WERI-Rb-1 (cell line): ENCODE results near the gene PRSS50.

Experiments used
- DNase-seq: peaks from one replicate; pipeline ENCODE4 v3.0.0-alpha.2; 2020
- H3K27ac ChIP-seq: fragments of 250-450 bp; sonication (Bioruptor Pico); 2 replicates; pipeline ENCODE4 v1.5.1; 2020; ENCODE audit warnings: mild to moderate bottlenecking, moderate library complexity
- H3K27me3 ChIP-seq: fragments of 250-450 bp; sonication (Bioruptor Pico); 2 replicates; pipeline ENCODE4 v1.5.1; 2021; ENCODE audit warnings: mild to moderate bottlenecking, low read depth, moderate library complexity; ENCODE audit not compliant: insufficient read depth, severe bottlenecking
- H3K36me3 ChIP-seq: fragments of 250-450 bp; sonication (Bioruptor Pico); 2 replicates; pipeline ENCODE4 v1.5.1; 2020; ENCODE audit warnings: mild to moderate bottlenecking, moderate library complexity
- H3K4me3 ChIP-seq: 2 replicates; pipeline ENCODE4 v1.5.1; 2011; ENCODE audit warnings: low read depth, mild to moderate bottlenecking, control low read depth, low read length
- H3K9me3 ChIP-seq: fragments of 250-450 bp; sonication (Bioruptor Pico); 2 replicates; pipeline ENCODE4 v1.5.1; 2021; ENCODE audit warnings: mild to moderate bottlenecking, moderate library complexity; ENCODE audit not compliant: severe bottlenecking
- CTCF ChIP-seq: IDR thresholded peaks from 2 replicates; pipeline ENCODE4 v1.5.1; 2011; ENCODE audit warnings: low read depth, mild to moderate bottlenecking, control low read depth, inconsistent platforms, low read length

The PRSS50 gene

GRCh38 chr3:46681387-46681786 lies 36.3 kb downstream of the PRSS50 start:
- TF ChIP-seq CTCF: no peak
- Histone ChIP-seq H3K27ac (no peak overlapping the region), H3K36me3 (no peaks in the 10 kb centered on the region), H3K9me3 (no peaks in the 10 kb centered on the region), H3K4me3 (no peak overlapping the region), H3K27me3 (no peaks in the 10 kb centered on the region)
- DNase-seq: peak; percentile 61

DNA sequence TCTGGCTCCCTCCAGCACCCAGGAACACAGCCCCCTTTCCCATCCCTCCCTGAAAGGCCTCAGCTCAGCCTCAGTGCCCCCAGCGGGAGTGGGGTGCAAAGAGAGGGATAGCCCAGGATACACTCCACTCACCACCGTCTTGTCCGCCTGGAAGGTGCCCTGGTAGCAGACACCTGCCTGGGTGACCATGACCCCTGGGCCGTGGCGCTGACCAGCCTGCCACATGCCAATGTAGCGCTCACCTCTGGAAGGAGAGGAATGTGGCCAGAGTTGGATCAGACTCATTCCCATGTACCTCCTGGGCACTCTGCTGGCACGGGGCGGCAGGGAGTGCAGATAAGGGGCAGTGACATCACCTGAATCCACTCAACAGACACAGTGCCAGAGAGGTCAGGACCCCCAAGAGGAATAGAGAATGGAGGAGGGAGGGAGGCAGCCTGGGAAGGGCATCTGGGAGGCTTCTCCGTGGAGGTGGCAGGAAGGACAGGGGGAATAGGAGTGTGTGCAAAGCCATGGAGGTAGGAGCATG lies 37.3 kb downstream of the PRSS50 start:
- H3K27me3 ChIP-seq: no peaks in the 10 kb centered on the region
- no peaks in the 10 kb centered on the region for H3K9me3 ChIP-seq
- TF ChIP-seq CTCF: no peak
- DNase-seq: no peak
- no peaks in the 10 kb centered on the region for H3K36me3 ChIP-seq
- H3K27ac ChIP-seq: no peak overlapping the region
- H3K4me3 ChIP-seq: no peak overlapping the region

DNA sequence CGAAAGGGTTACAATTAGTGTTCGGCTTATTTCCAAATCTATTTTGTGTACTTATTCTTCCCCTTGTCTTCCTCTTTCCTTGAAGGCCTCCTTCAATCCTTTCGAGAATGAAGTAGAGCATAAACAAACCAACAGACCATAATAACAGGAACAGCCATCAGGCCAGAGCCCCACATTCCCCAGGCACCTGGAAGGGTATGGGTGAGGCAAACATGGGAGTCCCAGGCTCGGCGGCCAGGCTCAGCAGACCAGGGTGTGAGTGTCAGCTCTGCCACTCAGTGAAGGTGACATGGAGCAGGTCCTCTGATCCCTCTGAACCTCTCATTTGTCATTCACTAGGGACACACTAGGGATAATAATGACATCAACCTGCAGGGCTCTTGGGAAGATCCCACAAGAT lies 38.0 kb downstream of the PRSS50 start:
- DNase-seq: peak; percentile 59
- Histone ChIP-seq H3K36me3 (no peaks in the 10 kb centered on the region), H3K9me3 (no peaks in the 10 kb centered on the region), H3K27ac (no peak overlapping the region), H3K27me3 (no peaks in the 10 kb centered on the region), H3K4me3 (no peak overlapping the region)
- no peak for TF ChIP-seq CTCF

DNA sequence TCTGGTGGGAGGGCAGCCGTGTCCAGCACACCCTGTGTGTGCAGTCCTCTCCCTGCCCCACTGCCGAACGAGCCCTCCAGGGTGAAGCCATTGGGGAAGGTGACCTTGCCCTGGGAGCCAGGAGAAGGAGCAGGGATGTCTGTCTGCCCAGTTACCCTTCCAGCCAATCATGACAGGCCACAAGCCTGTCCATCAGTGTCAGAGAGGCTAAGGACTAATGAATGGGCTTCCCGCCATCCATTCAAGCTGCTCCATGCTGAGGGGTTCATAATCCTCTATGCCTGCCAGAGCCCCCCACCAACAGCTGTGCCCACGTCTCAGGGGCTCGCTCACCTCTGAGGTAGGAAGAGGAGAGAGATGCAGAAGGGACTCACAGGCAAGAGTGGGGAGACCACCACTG lies 39.4 kb downstream of the PRSS50 start:
- no peak overlapping the region for H3K27ac ChIP-seq
- TF ChIP-seq CTCF: no peak
- no peaks in the 10 kb centered on the region for H3K9me3 ChIP-seq
- no peak overlapping the region for H3K4me3 ChIP-seq
- no peak for DNase-seq
- no peaks in the 10 kb centered on the region for H3K36me3 ChIP-seq
- no peaks in the 10 kb centered on the region for H3K27me3 ChIP-seq

DNA sequence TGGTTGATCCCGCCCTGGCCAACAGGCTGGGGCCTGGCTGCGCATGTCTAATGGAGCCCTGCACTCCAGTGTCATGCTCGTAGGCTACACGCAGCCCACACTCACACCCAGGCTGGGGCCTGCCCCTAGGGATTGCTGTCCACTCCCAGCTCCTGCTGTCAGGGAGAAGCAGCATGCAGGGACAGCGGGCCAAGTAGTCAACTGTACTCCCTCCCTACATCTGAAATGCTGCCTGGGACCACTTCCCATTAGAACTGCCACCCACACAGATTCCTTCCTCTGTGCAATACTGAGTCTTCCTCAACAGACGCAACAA lies 40.3 kb downstream of the PRSS50 start:
- DNase-seq: no peak
- Histone ChIP-seq H3K27ac (no peak overlapping the region), H3K27me3 (no peaks in the 10 kb centered on the region), H3K36me3 (no peaks in the 10 kb centered on the region), H3K9me3 (no peaks in the 10 kb centered on the region), H3K4me3 (no peak overlapping the region)
- TF ChIP-seq CTCF: no peak

GRCh38 chr3:46676601-46677410 lies 40.9 kb downstream of the PRSS50 start:
- Histone ChIP-seq H3K27ac (no peak overlapping the region), H3K4me3 (no peak overlapping the region), H3K36me3 (no peaks in the 10 kb centered on the region), H3K9me3 (no peaks in the 10 kb centered on the region), H3K27me3 (no peaks in the 10 kb centered on the region)
- no peak for TF ChIP-seq CTCF
- no peak for DNase-seq
